Measurements from ENCODE around the gene SMIM24.

- TF ChIP-seq CTCF (IDR thresholded peaks at IDR 0.05; ENCODE audit: low read depth, low read length), result no peak
- TF ChIP-seq EZH2phosphoT487 (IDR thresholded peaks at IDR 0.05; ENCODE audit: low read depth), result no peak
Measured at GRCh38 chr19:3478409-3479176, 1.7 kb downstream of the SMIM24 start.
